HL-60/S4 (cell line): ENCODE data around the gene TEX2.
"Not testable (repeated sequence)": the region's sequence is repeated elsewhere in the genome, so short reads cannot be mapped to it uniquely, and the experiment has no call there.

ENCODE experiments used
- in situ Hi-C: fragments of 300-500 bp; cut with MboI; formaldehyde crosslinking; loops from 2 replicates; pipeline ENCODE4 v1.14.3; 2022; ENCODE audit warnings: low sequenced_read_pairs

Gene TEX2

DNA sequence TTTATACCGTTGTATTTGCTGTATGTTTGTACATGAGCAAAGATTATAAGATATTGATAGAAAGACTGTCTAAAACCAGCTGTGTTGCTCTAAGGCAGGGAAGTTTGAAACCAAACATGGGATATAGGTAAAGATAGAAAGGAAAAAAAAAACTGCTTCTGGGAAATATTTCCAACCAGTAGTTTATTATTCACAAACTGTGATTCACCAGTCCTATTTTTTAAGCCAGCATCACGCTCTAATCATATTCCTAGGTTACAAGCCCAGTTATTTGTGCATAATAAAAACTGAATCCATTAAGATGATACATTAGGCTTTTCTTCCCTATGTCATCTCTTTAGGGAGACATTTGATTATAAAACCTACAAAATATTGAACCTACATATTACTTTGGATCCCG lies 137.1 kb downstream of the TEX2 start:
- in situ Hi-C loops: no loop called here

DNA sequence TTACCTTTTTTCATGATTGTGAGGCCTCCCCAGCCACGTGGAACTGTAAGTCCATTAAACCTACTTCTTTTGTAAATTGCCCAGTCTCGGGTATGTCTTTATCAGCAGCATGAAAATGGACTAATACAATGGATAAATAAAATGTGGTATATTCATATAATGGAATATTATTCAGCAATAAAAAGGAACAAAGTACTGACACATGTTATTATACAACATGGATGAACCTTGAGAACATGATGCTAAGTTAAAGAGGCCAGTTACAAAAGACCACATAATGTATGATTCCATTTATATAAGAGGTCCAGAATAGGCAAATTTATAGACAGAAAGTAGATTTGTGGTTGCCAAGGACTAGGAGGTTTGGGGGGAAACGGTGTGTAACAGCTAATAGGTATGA lies 138.5 kb downstream of the TEX2 start:
- in situ Hi-C loops: no loop called here

DNA sequence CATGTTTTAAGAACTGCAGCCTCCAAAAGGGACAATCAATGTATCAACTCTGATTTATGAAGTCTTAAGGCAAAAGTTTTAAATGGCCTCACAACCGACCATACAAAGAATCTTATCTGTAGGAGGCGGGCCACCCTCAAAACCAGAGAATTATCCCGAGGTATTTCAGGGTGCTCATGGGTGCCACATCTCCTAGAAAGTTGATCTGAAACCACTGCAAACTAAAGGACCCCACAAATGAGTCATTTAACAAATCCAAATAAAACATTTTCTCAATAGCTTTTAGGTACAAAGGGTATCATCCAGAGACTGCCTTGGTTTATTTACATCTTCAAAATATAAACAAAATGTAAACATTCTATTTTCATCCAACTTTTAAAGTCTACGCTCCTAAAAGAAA lies 139.9 kb downstream of the TEX2 start:
- in situ Hi-C loops: no loop called here

DNA sequence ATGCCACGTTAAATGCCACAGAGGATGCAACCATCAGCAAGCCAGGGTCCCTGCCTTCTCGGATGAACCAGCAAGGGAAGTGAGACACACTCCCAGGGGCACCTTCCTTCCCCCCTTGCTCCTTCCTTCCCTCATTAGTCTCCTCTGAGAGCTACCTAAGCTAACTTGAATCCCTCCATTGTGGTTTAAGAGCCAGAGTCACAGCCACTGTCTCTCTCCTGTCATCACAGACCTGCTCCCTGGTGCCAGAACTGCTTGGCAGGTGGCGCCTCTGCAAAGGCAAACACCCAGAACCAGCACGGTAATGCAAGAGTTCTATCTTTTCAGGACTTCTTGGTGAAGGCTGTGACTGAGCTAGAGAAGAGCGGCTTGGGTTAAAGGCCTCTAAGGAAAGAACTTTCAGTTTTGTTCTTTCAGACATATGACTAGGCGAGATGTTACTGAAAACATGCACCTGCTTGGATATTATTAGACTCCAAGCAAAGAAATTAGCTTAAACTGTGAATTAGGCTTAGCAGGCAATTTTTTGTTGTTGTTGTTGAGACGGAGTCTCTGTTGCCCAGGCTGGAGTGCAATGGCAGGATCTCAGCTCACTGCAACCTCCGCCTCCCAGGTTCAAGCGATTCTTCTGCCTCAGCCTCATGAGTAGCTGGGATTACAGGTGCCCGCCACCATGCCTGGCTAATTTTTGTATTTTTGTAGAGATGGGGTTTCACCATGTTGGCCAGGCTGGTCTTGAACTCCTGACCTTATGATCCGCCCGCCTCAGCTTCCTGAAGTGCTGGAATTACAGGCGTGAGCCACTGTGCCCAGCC lies 141.9 kb downstream of the TEX2 start:
- in situ Hi-C loops: not testable (repeated sequence)

DNA sequence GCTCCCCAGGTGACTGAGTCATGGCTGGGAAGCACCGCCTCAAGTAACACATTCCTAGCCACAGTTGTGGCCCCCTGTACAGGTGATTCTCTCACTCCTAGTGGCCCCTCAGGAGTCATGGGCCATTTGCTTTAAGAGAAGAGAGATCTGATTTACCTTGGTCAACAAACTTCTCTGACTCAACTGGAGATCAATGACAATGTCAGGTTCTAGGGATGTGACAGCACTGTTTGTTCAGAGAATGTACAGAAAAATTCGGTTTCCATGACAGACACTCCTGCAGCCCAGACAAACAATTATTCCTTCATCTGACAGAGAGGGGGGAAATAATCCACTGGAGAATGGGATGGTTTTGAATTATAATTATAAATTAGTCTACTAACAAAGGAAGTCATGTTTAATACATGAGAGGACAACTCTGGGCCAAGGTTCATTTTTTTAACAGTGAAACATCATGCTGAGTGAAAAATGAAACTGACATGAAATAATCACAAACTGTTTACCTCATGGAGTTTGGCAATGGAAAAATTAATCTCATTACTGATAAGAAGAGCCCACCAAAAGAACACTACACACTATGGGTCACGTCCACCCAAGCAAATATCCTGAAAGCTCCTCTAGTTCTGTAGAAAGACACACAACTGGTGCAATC lies 142.8 kb downstream of the TEX2 start:
- in situ Hi-C loops: no loop called here

DNA sequence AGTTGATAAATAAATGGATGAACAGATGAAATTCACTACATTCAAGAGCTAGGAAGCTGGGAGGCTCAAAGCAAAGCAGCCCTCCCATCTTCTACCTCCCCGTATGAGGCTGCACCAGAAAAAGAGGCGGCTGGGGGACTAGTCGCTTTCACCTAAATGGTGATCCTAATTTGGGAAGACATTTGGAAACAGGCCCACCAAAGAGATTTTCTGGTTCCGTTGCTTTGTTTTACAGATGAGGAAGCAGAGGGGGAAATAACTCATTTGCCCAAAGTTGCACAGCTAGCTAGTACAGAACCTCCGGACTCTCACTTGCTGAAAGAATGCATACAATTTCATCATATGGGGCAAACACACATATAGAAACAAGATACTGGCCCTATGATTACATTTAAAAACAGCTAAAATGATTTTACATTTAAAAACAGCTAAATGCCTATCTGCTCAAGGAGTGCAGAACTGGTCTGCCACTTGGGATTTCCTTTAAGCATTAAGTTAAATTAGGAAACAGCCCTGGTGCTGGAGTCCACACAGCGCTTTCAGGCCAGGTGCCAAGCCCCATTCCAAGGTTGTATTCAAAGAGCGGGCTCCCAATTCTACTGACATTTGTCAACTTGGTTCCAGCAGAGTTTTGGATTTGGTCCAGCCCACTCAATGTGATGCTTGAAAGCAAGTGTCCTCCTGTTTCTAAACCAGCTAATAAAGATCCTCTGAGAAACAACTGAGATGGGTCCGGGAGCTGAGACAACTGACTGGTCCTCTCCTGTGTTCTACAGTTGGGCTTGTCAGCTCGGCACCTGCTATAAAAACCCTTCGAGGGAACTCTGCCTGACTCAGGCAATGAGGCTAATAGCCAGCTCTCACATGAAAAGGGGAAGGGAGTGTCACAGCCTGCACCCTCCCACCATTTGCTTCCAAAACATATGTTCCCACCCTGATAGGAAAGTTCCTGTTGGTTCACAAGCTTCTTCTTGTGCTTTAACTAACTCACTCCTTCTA lies 144.8 kb downstream of the TEX2 start:
- in situ Hi-C loops: loop anchor here (5.0 kb wide), 1 partner anchor 46 kb away; no protein-coding TSS in a partner anchor

DNA sequence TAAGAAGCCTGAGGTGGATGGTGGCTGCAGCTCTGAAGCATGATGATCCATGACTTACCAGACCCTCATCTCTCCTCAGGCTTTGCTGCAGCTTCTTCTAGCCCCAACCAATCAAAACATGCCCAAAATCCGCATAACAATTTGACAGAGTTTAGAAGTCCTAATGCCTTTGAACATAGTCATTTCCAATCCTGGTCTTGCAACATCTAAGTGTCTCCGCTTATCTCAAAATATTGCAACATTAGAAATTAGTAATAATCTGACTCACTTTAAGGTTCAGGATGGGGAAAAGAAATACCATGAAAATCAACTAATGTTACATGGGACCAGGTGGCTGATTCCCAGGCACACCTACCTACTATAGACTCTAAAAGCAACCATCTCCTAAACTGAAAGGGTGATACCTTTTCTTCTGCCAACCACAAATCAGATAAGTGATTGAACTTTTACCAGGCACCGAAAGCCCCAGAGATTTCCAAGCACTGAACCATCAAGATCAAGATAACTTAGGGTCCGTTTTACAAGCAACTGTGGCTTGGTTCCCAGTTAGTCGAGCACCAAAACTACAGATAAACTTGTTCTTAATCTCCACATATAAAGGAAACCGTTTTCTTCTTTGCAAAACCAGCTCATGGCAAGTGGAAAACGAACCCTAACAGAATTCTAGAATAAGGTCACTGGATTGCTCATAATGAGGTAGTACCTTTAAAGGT lies 147.1 kb downstream of the TEX2 start:
- in situ Hi-C loops: loop anchor here (5.0 kb wide), 1 partner anchor 44 kb away; no protein-coding TSS in a partner anchor

DNA sequence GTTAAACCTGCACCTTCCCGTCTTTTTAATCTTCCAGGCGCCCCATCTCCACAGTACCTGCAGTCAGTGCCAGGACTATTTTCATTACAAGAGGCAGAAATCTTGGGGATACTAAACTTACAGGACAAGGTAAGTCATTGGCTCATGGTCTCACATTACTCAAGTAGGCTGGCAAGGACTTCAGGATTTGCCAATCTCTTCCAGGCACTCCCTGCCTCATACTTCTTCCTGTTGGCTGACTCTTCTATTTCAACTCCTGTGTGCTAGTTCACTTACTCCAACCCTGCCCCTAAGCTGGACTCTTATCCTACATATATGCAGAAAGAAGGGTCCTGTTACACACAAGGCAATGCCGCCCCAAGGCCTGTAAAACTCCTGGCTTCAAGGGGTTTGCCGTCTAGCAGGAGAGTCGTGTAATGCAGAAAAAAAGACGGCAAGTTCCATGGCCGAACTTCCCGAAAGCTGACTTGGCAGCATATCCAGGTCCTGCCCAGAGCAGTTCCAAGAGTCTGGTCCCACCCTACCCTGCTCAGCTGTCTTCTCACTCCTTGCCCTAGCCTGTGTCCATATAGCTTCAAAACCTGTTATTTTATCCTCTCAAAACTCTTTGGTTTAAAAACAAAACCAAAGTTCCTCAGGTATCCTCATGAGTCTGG lies 147.9 kb downstream of the TEX2 start:
- in situ Hi-C loops: loop anchor here (5.0 kb wide), 1 partner anchor 43 kb away; no protein-coding TSS in a partner anchor

DNA sequence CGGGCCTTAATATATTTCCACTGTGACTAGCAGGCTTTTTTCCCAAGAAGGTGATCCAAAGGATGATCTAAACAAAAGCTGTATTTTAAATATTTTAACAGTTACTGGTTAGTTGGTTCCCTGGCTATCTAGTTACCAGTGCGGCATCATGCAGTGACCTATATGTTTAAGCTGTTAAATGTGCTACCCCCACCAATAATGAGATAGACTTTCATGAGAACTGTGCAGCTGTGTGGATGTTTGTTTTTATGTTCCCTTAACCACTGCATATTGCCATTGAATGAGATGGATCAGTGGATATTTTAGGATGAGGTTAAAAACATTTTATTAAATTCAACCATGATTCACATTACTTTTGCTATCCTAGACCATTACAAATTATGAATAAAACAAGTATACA lies 150.1 kb downstream of the TEX2 start:
- in situ Hi-C loops: no loop called here

DNA sequence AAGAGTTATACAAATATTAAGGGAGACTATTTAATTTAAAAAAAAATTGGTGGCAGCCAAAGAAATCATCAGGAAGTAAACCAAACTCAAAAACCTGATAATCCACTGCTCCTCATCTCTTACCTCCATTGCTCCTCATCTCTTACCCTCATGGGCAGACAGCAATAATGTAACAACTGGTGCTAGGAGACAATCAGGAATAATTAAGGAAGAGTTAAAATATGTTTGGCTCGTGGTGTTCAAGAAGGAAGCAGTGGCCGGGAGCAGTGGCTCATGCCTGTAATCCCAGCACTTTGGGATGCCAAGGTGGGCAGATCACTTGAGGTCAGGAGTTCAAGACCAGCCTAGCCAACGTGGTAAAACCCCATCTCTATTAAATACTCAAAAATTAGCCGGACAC lies 151.2 kb downstream of the TEX2 start:
- in situ Hi-C loops: no loop called here

DNA sequence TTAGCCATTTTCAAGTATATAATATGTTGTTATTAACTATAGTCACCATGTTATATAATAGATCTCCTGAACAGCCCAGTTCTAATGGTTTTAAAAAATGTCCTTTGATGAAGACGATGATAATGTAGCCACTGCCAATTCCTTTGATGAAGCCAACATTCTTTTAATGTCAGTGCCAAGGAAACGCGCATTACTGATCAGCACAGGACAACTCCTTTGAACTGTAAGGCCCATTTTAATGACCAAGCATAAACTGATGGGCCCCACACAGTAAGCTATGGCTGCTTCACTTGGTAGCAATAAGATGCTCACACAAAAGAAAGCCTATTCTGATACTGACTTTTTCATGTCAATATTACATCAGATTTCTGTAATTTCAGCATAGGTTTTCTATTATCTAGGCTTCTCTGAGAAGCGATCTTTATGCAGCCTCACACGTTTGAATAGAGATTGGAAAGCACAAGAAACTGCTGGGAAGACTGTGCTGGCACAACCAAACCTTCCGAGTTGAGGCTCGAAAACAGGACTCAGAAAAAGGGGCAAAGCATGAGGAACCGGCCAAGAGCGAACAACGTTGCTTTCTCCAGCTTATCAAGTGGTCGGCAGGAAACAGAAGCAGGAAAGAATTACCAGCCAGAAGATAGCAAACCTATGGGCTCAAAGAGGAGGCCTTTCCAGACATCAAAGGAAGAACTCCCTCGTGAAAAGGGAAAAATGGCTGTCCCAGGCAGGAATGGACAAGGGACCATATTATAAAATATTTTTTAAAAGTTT lies 152.5 kb downstream of the TEX2 start:
- in situ Hi-C loops: no loop called here

DNA sequence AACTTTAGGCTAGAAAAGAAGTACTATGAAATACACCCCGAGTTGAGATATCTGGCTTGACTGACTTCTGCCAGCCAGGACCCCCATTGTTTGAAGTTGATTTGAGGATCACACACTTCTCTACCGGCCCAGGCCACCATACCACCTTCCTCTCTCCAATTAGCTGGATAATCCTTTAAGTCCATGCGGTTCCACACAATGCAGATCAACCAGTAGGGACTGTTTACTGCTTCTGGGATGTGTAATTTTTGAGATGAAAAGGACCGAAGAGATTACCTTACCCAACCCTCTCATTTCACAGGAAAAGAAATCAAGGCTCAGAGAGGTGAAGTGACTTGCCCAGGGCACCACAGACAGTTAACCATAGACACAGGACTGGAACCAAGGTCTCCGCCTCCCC lies 153.7 kb downstream of the TEX2 start:
- in situ Hi-C loops: no loop called here

DNA sequence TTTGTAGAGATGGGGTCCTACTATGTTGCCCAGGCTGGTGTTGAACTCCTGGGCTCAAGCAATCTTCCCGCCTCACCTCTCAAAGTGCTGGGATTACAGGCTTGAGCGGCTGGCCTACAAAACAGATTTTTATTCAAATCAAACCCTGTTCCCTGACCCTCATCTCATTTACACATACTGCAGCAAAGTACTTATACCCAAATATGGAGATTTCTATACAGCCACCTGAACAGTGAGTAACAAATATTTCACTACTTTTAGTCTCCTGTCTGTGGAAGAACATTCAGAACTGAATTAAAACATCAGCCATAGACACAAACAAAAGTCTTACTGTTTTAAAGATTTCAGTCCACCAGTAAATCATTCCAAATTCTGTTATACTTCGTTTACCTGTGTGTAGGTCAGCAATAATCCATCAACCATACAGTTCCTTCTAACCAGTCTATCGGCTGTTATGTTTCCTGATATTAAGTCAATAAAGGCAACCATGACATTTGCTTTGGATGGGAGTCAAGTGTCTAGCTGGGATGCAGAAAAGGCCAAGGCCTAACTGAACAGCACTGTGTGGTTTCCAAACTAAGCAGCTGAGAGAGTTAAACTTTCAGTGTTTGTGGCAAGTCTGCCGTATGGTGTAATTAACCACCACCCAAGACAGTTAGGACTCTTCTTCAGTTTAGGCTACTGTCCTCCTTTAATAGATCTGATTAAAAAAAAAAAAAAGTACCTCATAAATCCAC lies 155.4 kb downstream of the TEX2 start:
- in situ Hi-C loops: no loop called here

DNA sequence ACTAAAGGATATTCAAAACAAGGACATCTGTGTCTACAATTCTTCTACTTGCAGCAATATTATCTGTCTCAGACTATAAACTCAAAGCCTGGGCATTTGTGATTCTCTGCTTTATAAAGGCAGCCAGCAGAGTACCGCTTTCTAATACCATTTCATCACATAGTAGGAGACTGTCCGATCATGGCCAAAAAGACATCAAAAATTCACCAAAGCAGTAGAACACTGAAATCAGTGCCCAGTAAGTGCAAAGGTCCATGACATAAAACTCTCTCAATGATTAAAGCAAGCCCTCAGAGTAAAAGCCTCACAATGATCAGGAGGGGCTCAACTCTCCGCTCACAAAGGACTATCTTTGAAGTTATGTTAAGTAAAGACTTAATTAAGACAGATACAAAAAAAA lies 156.1 kb downstream of the TEX2 start:
- in situ Hi-C loops: no loop called here

DNA sequence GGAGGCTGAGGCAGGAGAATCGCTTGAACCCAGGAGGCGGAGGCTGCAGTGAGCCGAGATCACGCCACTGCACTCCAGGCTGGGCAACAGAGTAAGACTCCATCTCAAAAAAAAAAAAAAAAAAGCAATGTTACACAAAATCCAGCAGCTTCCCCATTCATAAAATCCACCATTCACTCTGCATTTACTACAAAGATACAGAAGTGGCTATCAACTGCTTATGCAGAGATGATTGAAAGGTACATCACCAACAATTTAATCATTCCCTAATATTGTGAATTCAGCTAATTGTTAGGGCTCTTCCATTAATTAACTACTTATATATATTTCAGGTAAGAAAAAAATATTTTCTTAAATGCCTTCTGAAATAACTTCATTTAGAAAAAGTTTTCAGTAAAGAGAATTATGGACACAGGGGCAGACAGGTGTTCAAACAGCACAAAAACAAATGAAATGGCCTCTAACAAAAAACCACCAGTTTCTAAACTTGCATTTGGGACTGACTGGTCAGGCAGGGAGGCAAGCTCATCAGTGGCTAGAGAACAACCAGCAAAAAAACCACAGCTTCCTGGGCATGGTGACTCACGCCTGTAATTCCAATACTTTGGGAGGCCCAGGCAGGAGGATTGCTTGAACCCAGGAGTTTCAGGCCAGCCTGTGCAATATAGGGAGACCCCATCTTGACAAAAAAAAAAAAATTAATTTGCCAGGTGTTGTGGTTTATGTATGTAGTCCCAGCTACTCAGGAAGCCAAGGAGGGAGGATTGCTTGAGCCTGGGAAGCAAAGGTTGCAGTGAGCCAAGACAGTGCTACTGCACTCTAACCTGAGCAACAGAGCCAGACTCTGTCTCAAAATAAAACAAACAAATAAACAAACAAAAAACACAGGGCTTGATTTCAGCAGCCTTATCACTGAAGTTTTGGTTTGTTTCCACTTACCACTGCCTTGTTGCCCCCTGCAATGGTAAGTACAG lies 159.4 kb downstream of the TEX2 start:
- in situ Hi-C loops: no loop called here

DNA sequence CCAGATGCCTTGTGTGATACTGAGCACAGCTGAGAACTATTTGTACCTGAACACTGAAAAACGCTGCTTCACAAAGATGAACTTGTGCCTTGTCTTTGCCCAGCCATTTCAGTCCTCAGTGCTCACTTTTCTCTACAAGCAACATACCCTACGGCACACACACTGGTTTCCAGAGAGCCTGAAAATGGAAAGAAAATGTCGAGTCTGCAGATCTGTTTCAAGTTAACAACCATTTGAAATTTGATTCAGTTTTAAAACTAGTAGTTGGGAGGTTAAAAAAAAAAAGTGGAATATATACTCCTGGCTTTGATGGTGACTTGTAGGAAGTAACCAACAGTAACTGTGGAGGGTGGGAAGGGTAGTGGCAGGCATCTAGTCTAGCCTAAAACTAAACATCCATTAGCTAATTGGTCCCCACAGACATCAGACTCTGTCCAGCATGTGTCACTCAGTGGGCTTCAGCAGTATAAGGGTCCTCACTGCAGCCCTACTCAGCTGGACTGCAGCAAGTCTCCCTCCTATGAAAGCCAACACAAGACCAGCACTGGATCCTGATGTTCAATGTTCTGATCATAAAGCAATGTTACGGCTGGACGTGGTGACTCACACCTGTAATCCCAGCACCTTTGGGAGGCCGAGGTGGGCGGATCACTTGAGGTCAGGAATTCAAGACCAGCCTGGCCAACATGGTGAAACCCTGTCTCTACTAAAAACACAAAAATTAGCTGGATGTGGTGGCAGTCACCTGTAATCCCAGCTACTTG lies 160.3 kb downstream of the TEX2 start:
- in situ Hi-C loops: no loop called here

DNA sequence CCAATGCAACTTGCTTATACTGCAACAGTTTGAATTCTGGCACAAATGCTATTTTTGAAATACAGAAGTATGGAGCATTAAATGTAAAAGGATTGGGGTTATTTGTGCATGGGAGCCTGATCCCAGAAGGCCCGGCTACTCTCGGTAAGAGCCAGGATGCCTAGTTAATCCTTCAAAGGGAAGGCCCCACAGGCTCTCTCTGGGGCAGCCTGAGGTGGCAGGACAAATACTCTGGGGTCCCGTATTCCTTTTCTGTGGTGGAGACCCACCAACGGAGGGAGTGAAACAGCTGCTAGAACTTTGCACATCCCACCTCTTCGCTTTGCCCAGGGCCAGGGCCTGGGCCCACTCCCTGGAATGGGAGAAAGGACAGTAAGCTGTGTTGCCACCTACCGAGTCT lies 163.5 kb downstream of the TEX2 start:
- in situ Hi-C loops: no loop called here
